Pancreas (tissue), 10 donors: ENCODE measurements around the gene COPG2. TPM values are rescaled to one million over a fixed set of nuclear protein-coding genes. Genes with fewer than 3 reads are reported as not detected.

Experiments
- ATAC-seq, 4 donors: fragments of 200-7000 bp; cut with Tn5 transposase; one replicate each; pipeline versions ENCODE4 v1.8.0 to v1.9.1; 2020; ENCODE audit warnings: mild to moderate bottlenecking in 4 of 4, moderate library complexity in 4 of 4
- DNase-seq, 6 donors: peaks; one replicate each; pipeline ENCODE4 v3.0.0-alpha.2; 2020
- FAIRE-seq: peaks from 2 replicates; lab custom pipeline; 2012; peaks lifted over from hg19 to GRCh38; lab: Jason Lieb, UNC
- H3K27ac ChIP-seq, 4 donors: fragments of 200-600 bp; sonication (generic); 1 replicate in 3 of 4; 2 replicates in 1 of 4; pipeline versions ENCODE4 v1.5.0 to v1.8.0; 2020
- H3K27me3 ChIP-seq, 4 donors: fragments of 200-600 bp; one replicate each; pipeline ENCODE4 v1.8.0; 2021
- H3K36me3 ChIP-seq, 3 donors: fragments of 200-600 bp; sonication (generic) in 1 of 3; one replicate each; pipeline versions ENCODE4 v1.5.0 to v1.8.0; 2020 to 2021
- H3K4me1 ChIP-seq, 3 donors: fragments of 200-600 bp; one replicate each; pipeline ENCODE4 v1.8.0; 2021
- H3K4me3 ChIP-seq, 4 donors: fragments of 200-600 bp; sonication (generic) in 2 of 4; one replicate each; pipeline versions ENCODE4 v1.5.0 to v1.8.0; 2020 to 2021
- H3K9me3 ChIP-seq, 4 donors: fragments of 200-600 bp; one replicate each; pipeline ENCODE4 v1.8.0; 2021
- CTCF ChIP-seq, 4 donors: fragments of 200-600 bp; sonication (generic) in 3 of 4; IDR thresholded peaks; one replicate each; pipeline versions ENCODE4 v1.5.0 to v1.8.0; 2021; ENCODE audit warnings: antibody characterized with exemption in 4 of 4
- WGBS, 2 donors: extraction: QIAGEN DNeasy Blood & Tissue Kit; methylation state at CpG; one replicate each; pipeline ENCODE4 v1.1.7; 2013; 5-methylcytosine and 5-hydroxymethylcytosine counted together
- intact Hi-C, 3 donors: fragments of 100-400 bp; cut with DNase I; formaldehyde crosslinking; loops; one replicate each; pipeline versions ENCODE4 v1.11.1 to v1.14.2; 2022
- polyA plus RNA-seq, 2 donors: library from polyadenylated mRNA; stranded (reverse); fragments of 200-250 nt; gene quantifications; one replicate each; pipeline ENCODE4 v1.2.3, GENCODE V29; 2013
- total RNA-seq, 6 donors: library from RNA; stranded (reverse); fragmentation: NEBNext Ultra II Directional in 4 of 6; extraction: Animal tissue kit (Norgen Biotek cat#: 25700) in 4 of 6; gene quantifications; one replicate each; pipeline versions ENCODE4 v1.2.1 to v1.2.4, GENCODE V29; 2021 to 2023
- donor health status: healthy with polysubstance abuse.
- donor health status: DM: no; HTN: no; CAD: no; lungs with moderate emphysema.
- donor health status: DM: no; HTN: no; CAD: no.
- donor health status: control.
- donor health status: control.
- donor health status: Bipolar disorder and iron deficiency.
- donor health status: DM: yes; HTN: yes; CAD: no.
- donor health status: DM: no; HTN: no; CAD: no.
- donor health status: DM: no; HTN: no; CAD: no.
- donor health status: DM: yes; HTN: yes; CAD: no.

COPG2 gene
- total and polyA plus RNA-seq, 8 donors, result 3.8 to 13.5 (median 8.4) TPM

DNA sequence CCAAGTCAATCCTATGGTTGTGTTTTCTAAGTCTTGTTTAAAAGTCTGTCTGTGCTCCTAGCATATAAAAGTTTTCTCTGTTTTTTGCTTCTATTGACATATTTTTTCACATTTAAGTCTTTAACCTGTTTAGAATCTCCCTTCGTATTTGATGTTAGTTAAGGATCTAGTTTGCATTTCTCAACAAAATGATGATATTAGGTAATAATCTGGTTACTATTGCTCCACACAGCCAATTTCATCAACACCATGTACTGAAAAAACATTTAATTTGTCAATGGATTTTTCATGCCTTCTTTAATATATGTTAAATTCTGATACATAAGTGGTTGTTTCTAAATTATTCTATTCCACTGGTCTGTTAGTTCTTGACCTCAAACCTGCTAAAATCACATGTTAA, 35.3 kb upstream of the COPG2 start:
- WGBS, 2 donors, result 74 to 82% methylated on average over 1 of the region's 1 CpG
- FAIRE-seq (no peak), DNase-seq (no peak), ATAC-seq (no peak)
- Histone ChIP-seq H3K4me3 (no peak overlapping the region), H3K9me3 (no peaks in the 10 kb centered on the region), H3K27me3 (no peaks in the 10 kb centered on the region), H3K4me1 (no peaks in the 10 kb centered on the region), H3K36me3 (no peaks in the 10 kb centered on the region), H3K27ac (no peak overlapping the region)
- no peak for TF ChIP-seq CTCF (IDR thresholded peaks at IDR 0.05)
- intact Hi-C loops, result no loop called here

GRCh38 chr7:130701650-130702049, 33.1 kb upstream of the COPG2 start:
- TF ChIP-seq CTCF (IDR thresholded peaks at IDR 0.05), result no peak
- no peak overlapping the region for H3K4me3 ChIP-seq
- H3K27me3 ChIP-seq, result no peaks in the 10 kb centered on the region
- no peaks in the 10 kb centered on the region for H3K4me1 ChIP-seq
- DNase-seq, result no peak
- no peaks in the 10 kb centered on the region for H3K9me3 ChIP-seq
- H3K36me3 ChIP-seq, result no peaks in the 10 kb centered on the region
- no peak for ATAC-seq
- intact Hi-C loops, result no loop called here
- no peak overlapping the region for H3K27ac ChIP-seq
- FAIRE-seq, result no peak
- 86 to 97% methylated on average over 2 of the region's 2 CpGs for WGBS, 2 donors

DNA sequence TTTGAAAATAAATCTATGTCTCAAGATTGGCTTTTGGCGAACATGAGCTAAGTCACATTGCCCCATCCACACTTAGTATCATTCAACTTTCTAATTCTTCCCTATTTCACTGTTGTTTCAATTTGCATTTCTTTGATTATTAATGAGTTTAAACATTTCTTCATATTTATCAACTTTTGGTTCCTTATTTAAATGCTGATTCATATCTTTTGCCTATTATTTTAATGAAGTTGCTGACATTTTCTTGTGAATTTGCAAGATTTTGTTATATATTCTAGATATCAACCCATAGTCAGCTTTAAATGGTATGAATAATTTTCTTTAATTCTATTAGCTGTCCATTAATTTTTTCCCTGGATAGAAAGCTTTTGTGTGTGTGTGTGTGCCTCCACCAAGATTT, 32.2 kb upstream of the COPG2 start:
- TF ChIP-seq CTCF (IDR thresholded peaks at IDR 0.05), result no peak
- H3K9me3 ChIP-seq, result no peaks in the 10 kb centered on the region
- no peaks in the 10 kb centered on the region for H3K4me1 ChIP-seq
- H3K36me3 ChIP-seq, result no peaks in the 10 kb centered on the region
- ATAC-seq, result no peak
- DNase-seq, result no peak
- H3K4me3 ChIP-seq, result no peak overlapping the region
- H3K27ac ChIP-seq, result no peak overlapping the region
- WGBS, 2 donors, result 86 to 98% methylated on average over 1 of the region's 1 CpG
- FAIRE-seq, result no peak
- intact Hi-C loops, result no loop called here
- no peaks in the 10 kb centered on the region for H3K27me3 ChIP-seq

GRCh38 chr7:130699686-130700085, 31.1 kb upstream of the COPG2 start:
- intact Hi-C loops, result no loop called here
- H3K27me3 ChIP-seq, result no peaks in the 10 kb centered on the region
- no peaks in the 10 kb centered on the region for H3K9me3 ChIP-seq
- H3K4me1 ChIP-seq, result no peaks in the 10 kb centered on the region
- no peak overlapping the region for H3K27ac ChIP-seq
- DNase-seq (no peak), FAIRE-seq (no peak), ATAC-seq (no peak)
- no peak for TF ChIP-seq CTCF (IDR thresholded peaks at IDR 0.05)
- no peak overlapping the region for H3K4me3 ChIP-seq
- 57 to 61% methylated on average over 4 of the region's 4 CpGs for WGBS, 2 donors
- H3K36me3 ChIP-seq, result no peaks in the 10 kb centered on the region

DNA sequence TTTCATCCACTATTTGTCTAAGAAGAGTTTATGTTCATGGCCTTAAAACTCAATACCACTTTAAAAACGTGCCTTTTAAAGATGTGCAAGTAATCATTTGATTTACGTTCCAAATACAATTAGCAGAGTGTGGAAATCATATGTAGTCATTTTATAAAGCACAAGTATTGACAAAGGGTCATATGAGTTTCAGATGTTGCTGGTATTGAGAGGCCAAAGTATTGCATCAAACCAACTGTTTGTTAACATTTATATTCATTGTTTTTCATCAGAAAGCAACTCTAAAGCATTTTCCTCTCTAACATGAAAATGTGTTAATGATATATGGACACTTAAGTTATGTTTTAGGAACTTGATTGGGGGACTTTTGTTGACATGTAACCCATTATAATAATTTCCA, 29.3 kb upstream of the COPG2 start:
- Histone ChIP-seq H3K9me3 (no peaks in the 10 kb centered on the region), H3K4me3 (no peak overlapping the region), H3K27me3 (no peaks in the 10 kb centered on the region), H3K27ac (no peak overlapping the region), H3K4me1 (no peaks in the 10 kb centered on the region), H3K36me3 (no peaks in the 10 kb centered on the region)
- intact Hi-C loops, result no loop called here
- ATAC-seq, result no peak
- FAIRE-seq, result no peak
- DNase-seq, result no peak
- 76 to 84% methylated on average over 2 of the region's 2 CpGs for WGBS, 2 donors
- no peak for TF ChIP-seq CTCF (IDR thresholded peaks at IDR 0.05)
